Muscle of leg (tissue), 11 donors: ENCODE results near the gene CAMK2N2. TPM values are rescaled to one million over a fixed set of nuclear protein-coding genes. Genes with fewer than 3 reads are reported as not detected.

Experiments
- DNase-seq: peaks from one replicate; pipeline ENCODE4 v3.0.0; 2013
- H3K27ac ChIP-seq: one replicate; pipeline ENCODE4 v1.5.1; 2013; ENCODE audit warnings: mild to moderate bottlenecking, low read length, control low read depth
- H3K27me3 ChIP-seq: one replicate; pipeline ENCODE4 v1.6.1; 2013; ENCODE audit warnings: low read length; ENCODE audit not compliant: control insufficient read depth, insufficient read depth
- H3K36me3 ChIP-seq: one replicate; pipeline ENCODE4 v1.6.1; 2013; ENCODE audit warnings: low read length; ENCODE audit not compliant: control insufficient read depth, insufficient read depth
- H3K4me1 ChIP-seq: one replicate; pipeline ENCODE4 v1.6.1; 2013; ENCODE audit warnings: low read length; ENCODE audit not compliant: control insufficient read depth, insufficient read depth
- H3K4me3 ChIP-seq: one replicate; pipeline ENCODE4 v1.5.1; 2013; ENCODE audit warnings: low read length, control low read depth
- H3K9me3 ChIP-seq: replicated peaks from 2 replicates; pipeline ENCODE4 v1.6.1; 2013; ENCODE audit warnings: low read depth, low read length; ENCODE audit not compliant: control insufficient read depth
- WGBS: methylation state at CpG from one replicate; pipeline ENCODE4 v1.1.5; 2013; ENCODE audit warnings: missing lambda C conversion rate; ENCODE audit not compliant: insufficient coverage; 5-methylcytosine and 5-hydroxymethylcytosine counted together
- polyA plus RNA-seq, 8 donors: library from polyadenylated mRNA; unstranded; fragments of 120-200 nt; gene quantifications; one replicate each; pipeline versions ENCODE4 v1.2.1 to v1.2.3, GENCODE V29; 2013; ENCODE audit warnings: inconsistent platforms in 1 of 8, low replicate concordance in 1 of 8; ENCODE audit not compliant: insufficient read length in 8 of 8, insufficient read depth in 1 of 8
- total RNA-seq: library from RNA; stranded (reverse); fragments of 120-200 nt; gene quantifications from one replicate; pipeline ENCODE4 v1.2.4, GENCODE V29; 2013

CAMK2N2 gene
- total and polyA plus RNA-seq, 9 donors = 0.04 to 0.16 (median 0.10) TPM; not detected in 6

- no peak for DNase-seq
- no peaks in the 10 kb centered on the region for H3K36me3 ChIP-seq
- H3K9me3 ChIP-seq = no peaks in the 10 kb centered on the region
- WGBS = 80% methylated on average over 2 of the region's 3 CpGs
- H3K4me1 ChIP-seq = peaks cover 2% of the 10 kb centered on the region
- H3K27me3 ChIP-seq = peaks cover 26% of the 10 kb centered on the region
- no peak overlapping the region for H3K4me3 ChIP-seq
- no peak overlapping the region for H3K27ac ChIP-seq
Observed at GRCh38 chr3:184223946-184224345, 37.4 kb downstream of the CAMK2N2 start.

DNA sequence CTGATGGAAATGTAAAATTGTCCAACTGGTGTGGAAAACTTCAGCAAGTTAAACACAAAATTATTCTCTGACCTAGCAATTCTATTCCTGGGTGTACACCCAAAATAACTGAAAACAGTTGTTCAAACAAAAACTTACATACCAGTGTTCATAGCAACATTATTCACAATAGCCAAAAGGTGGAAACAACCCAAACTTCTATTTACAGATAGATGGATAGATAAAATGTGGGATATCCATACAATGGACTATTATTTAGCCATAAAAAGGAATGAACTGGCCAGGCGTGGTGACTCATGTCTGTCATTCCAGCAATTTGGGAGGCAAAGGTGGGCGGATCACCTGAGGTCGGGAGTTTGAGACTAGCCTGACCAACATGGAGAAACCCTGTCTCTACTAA, 38.8 kb downstream of the CAMK2N2 start:
- no peaks in the 10 kb centered on the region for H3K36me3 ChIP-seq
- no peak overlapping the region for H3K4me3 ChIP-seq
- H3K27ac ChIP-seq = no peak overlapping the region
- H3K4me1 ChIP-seq = no peaks in the 10 kb centered on the region
- peaks cover 12% of the 10 kb centered on the region for H3K27me3 ChIP-seq
- no peak for DNase-seq
- WGBS = no CpG with 5 or more reads among the region's 3 CpGs
- no peaks in the 10 kb centered on the region for H3K9me3 ChIP-seq

DNA sequence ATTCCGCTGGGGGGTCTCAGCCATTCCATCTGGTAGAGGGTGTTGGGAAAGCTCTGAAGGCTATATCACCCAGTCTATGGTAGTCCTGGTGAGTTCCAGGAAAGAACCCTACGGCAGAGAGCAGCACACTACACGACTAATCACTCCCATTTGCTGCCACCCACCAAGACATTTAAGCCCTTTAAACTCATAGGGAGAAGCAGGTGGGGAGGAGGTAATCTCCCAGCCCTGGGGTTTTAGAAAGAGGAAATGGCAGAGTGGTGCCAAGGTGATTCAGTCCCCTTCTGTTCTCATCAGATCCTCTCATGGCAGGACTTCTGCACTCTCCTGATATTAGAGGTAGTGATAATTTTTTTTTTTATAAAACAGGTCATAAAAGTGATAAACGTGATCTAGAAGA, 42.5 kb downstream of the CAMK2N2 start:
- WGBS = no CpG with 5 or more reads among the region's 4 CpGs
- Histone ChIP-seq H3K27ac (no peak overlapping the region), H3K4me3 (no peak overlapping the region)

DNA sequence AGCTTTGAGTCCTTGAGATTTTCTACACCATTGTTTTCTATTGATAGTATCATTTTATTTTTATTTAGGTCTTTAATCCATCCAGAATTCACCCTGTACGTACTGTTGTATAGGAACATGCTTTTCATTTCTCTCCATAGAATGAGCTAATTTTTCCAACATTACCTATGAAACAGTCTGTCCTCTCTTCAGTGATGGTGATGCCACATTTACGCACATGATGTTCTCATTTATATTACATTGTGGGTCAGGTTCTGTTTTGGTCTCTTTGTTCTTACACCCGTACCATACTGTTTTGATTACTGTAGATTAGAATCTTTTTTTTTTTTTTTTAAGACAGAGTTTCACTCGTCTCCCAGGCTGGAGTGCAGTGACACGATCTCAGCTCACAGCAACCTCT, 49.6 kb downstream of the CAMK2N2 start:
- H3K27me3 ChIP-seq = peaks cover 4% of the 10 kb centered on the region
- DNase-seq = no peak
- H3K4me3 ChIP-seq = no peak overlapping the region
- no peak overlapping the region for H3K27ac ChIP-seq
- H3K4me1 ChIP-seq = no peaks in the 10 kb centered on the region
- no CpG with 5 or more reads among the region's 5 CpGs for WGBS
- no peaks in the 10 kb centered on the region for H3K9me3 ChIP-seq
- no peaks in the 10 kb centered on the region for H3K36me3 ChIP-seq

More for the DNA sequence above, 42.5 kb downstream of the CAMK2N2 start:
- Histone ChIP-seq H3K27me3 (no peaks in the 10 kb centered on the region), H3K9me3 (no peaks in the 10 kb centered on the region), H3K4me1 (no peaks in the 10 kb centered on the region), H3K36me3 (no peaks in the 10 kb centered on the region)
- DNase-seq = no peak

- H3K4me3 ChIP-seq = no peak overlapping the region
- DNase-seq = no peak
- no CpG with 5 or more reads among the region's 5 CpGs for WGBS
Observed at GRCh38 chr3:184211297-184211696, 50.1 kb downstream of the CAMK2N2 start.

More at GRCh38 chr3:184211297-184211696, 50.1 kb downstream of the CAMK2N2 start:
- no peaks in the 10 kb centered on the region for H3K9me3 ChIP-seq
- H3K36me3 ChIP-seq = no peaks in the 10 kb centered on the region
- H3K27me3 ChIP-seq = peaks cover 5% of the 10 kb centered on the region
- no peak overlapping the region for H3K27ac ChIP-seq
- no peaks in the 10 kb centered on the region for H3K4me1 ChIP-seq

Other genes with a start within 250 kb of the CAMK2N2 start
- 15.8 TPM for gene ABCC5, start 243.7 kb downstream of the CAMK2N2 start, total RNA-seq
- gene ABCC5, start 243.7 kb downstream of the CAMK2N2 start, polyA plus RNA-seq = 10 to 100 TPM; 17.0 to 28.7 (median 22.4) TPM
- not detected for gene HTR3D, start 229.8 kb downstream of the CAMK2N2 start, total RNA-seq
- gene HTR3D, start 229.8 kb downstream of the CAMK2N2 start, polyA plus RNA-seq = not detected
- gene HTR3C, start 208.5 kb downstream of the CAMK2N2 start, total RNA-seq = not detected
- gene HTR3C, start 208.5 kb downstream of the CAMK2N2 start, polyA plus RNA-seq = not detected
- not detected for gene HTR3E, start 164.5 kb downstream of the CAMK2N2 start, total RNA-seq
- gene HTR3E, start 164.5 kb downstream of the CAMK2N2 start, polyA plus RNA-seq = under 1 TPM in 1 of 8 donors, not detected in 7; 0.07 TPM
- 32.6 TPM for gene EIF2B5, start 126.2 kb downstream of the CAMK2N2 start, total RNA-seq
- gene EIF2B5, start 126.2 kb downstream of the CAMK2N2 start, polyA plus RNA-seq = 10 to 100 TPM; 35.6 to 41.0 (median 38.5) TPM
- 37.1 TPM for gene DVL3, start 106.2 kb downstream of the CAMK2N2 start, total RNA-seq
- gene DVL3, start 106.2 kb downstream of the CAMK2N2 start, polyA plus RNA-seq = 10 to 100 TPM; 69.4 to 96.9 (median 88.0) TPM
- 130 TPM for gene AP2M1, start 86.7 kb downstream of the CAMK2N2 start, total RNA-seq
- 100 to 1,000 TPM; 191 to 255 (median 218) TPM for gene AP2M1, start 86.7 kb downstream of the CAMK2N2 start, polyA plus RNA-seq
- 33.0 TPM for gene ABCF3, start 75.4 kb downstream of the CAMK2N2 start, total RNA-seq
- gene ABCF3, start 75.4 kb downstream of the CAMK2N2 start, polyA plus RNA-seq = 10 to 100 TPM; 42.0 to 54.5 (median 48.8) TPM
- 0.04 TPM for gene VWA5B2, start 32.0 kb downstream of the CAMK2N2 start, total RNA-seq
- 1 to 10 TPM in 1 of 8 donors, under 1 TPM in 7; 0.23 to 1.2 (median 0.42) TPM for gene VWA5B2, start 32.0 kb downstream of the CAMK2N2 start, polyA plus RNA-seq
- gene ALG3, start 12.6 kb downstream of the CAMK2N2 start, total RNA-seq = 9.6 TPM
- gene ALG3, start 12.6 kb downstream of the CAMK2N2 start, polyA plus RNA-seq = 10 to 100 TPM; 21.5 to 28.0 (median 23.2) TPM
- 1.6 TPM for gene EEF1AKMT4, start 11.9 kb downstream of the CAMK2N2 start, total RNA-seq
- 1 to 10 TPM; 1.0 to 2.1 (median 1.6) TPM for gene EEF1AKMT4, start 11.9 kb downstream of the CAMK2N2 start, polyA plus RNA-seq
- gene ECE2, start 14.5 kb upstream of the CAMK2N2 start, total RNA-seq = not detected
- gene ECE2, start 14.5 kb upstream of the CAMK2N2 start, polyA plus RNA-seq = not detected
- gene PSMD2, start 37.7 kb upstream of the CAMK2N2 start, total RNA-seq = 108 TPM
- 100 to 1,000 TPM; 145 to 200 (median 185) TPM for gene PSMD2, start 37.7 kb upstream of the CAMK2N2 start, polyA plus RNA-seq
- gene EIF4G1, start 53.1 kb upstream of the CAMK2N2 start, total RNA-seq = 115 TPM
- gene EIF4G1, start 53.1 kb upstream of the CAMK2N2 start, polyA plus RNA-seq = 100 to 1,000 TPM; 161 to 242 (median 202) TPM
- gene FAM131A, start 76.0 kb upstream of the CAMK2N2 start, total RNA-seq = 9.8 TPM
- gene FAM131A, start 76.0 kb upstream of the CAMK2N2 start, polyA plus RNA-seq = 10 to 100 TPM in 5 of 8 donors, 1 to 10 TPM in 3; 8.4 to 14.9 (median 10.7) TPM
- 3.5 TPM for gene CLCN2, start 100.1 kb upstream of the CAMK2N2 start, total RNA-seq
- 1 to 10 TPM; 2.5 to 5.3 (median 3.9) TPM for gene CLCN2, start 100.1 kb upstream of the CAMK2N2 start, polyA plus RNA-seq
- 53.2 TPM for gene POLR2H, start 100.2 kb upstream of the CAMK2N2 start, total RNA-seq
- gene POLR2H, start 100.2 kb upstream of the CAMK2N2 start, polyA plus RNA-seq = 10 to 100 TPM; 39.9 to 55.0 (median 48.5) TPM
- gene THPO, start 116.7 kb upstream of the CAMK2N2 start, total RNA-seq = 0.89 TPM
- 1 to 10 TPM; 1.5 to 2.8 (median 2.1) TPM for gene THPO, start 116.7 kb upstream of the CAMK2N2 start, polyA plus RNA-seq
- gene CHRD, start 118.5 kb upstream of the CAMK2N2 start, total RNA-seq = 14.1 TPM
- 10 to 100 TPM; 14.7 to 21.9 (median 18.0) TPM for gene CHRD, start 118.5 kb upstream of the CAMK2N2 start, polyA plus RNA-seq